ENCODE measurements around the gene SEC16A.
"Not testable (repeated sequence)": the region's sequence is repeated elsewhere in the genome, so short reads cannot be mapped to it uniquely, and the experiment has no call there.

SEC16A gene

GRCh38 chr9:136429683-136430491 is 53.0 kb downstream of the SEC16A start:
- DNase-seq (ENCODE audit: low read depth in 1 of 2, low spot score in 1 of 2): no peak
- TF ChIP-seq REST (IDR thresholded peaks at IDR 0.05; ENCODE audit: insufficient replicate concordance, low read depth): no peak
- Histone ChIP-seq H3K27ac (replicated peaks) (no peak overlapping the region), H3K27me3 (ENCODE audit: insufficient read depth, poor library complexity, severe bottlenecking) (no peaks in the 10 kb centered on the region), H3K4me3 (replicated peaks; ENCODE audit: insufficient read depth, low read length) (no peak overlapping the region)

- Histone ChIP-seq H3K27ac (replicated peaks) (no peak overlapping the region), H3K4me3 (replicated peaks; ENCODE audit: insufficient read depth, low read length) (no peak overlapping the region), H3K27me3 (ENCODE audit: insufficient read depth, poor library complexity, severe bottlenecking) (no peaks in the 10 kb centered on the region)
- DNase-seq (ENCODE audit: low read depth in 1 of 2, low spot score in 1 of 2): no peak
- no peak for TF ChIP-seq GABPA (IDR thresholded peaks at IDR 0.05; ENCODE audit: low read depth)
- no peak for TF ChIP-seq CTCF (IDR thresholded peaks at IDR 0.05; ENCODE audit: insufficient read depth, low read length)
- no peak for TF ChIP-seq SPI1 (IDR thresholded peaks at IDR 0.05; ENCODE audit: borderline replicate concordance, low read depth)
- TF ChIP-seq REST (IDR thresholded peaks at IDR 0.05; ENCODE audit: insufficient replicate concordance, low read depth): no peak
- no peak for TF ChIP-seq POLR2AphosphoS5 (IDR thresholded peaks at IDR 0.05; ENCODE audit: low read depth)
Measured at GRCh38 chr9:136429075-136429628, 53.7 kb downstream of the SEC16A start.

- Histone ChIP-seq H3K27me3 (ENCODE audit: insufficient read depth, poor library complexity, severe bottlenecking) (no peaks in the 10 kb centered on the region), H3K27ac (replicated peaks) (no peak overlapping the region), H3K4me3 (replicated peaks; ENCODE audit: insufficient read depth, low read length) (no peak overlapping the region)
- no peak for DNase-seq (ENCODE audit: low read depth in 1 of 2, low spot score in 1 of 2)
- no peak for TF ChIP-seq POLR2AphosphoS5 (IDR thresholded peaks at IDR 0.05; ENCODE audit: low read depth)
- no peak for TF ChIP-seq CTCF (IDR thresholded peaks at IDR 0.05; ENCODE audit: insufficient read depth, low read length)
- no peak for TF ChIP-seq GABPA (IDR thresholded peaks at IDR 0.05; ENCODE audit: low read depth)
- TF ChIP-seq REST (IDR thresholded peaks at IDR 0.05; ENCODE audit: insufficient replicate concordance, low read depth): no peak
- TF ChIP-seq SPI1 (IDR thresholded peaks at IDR 0.05; ENCODE audit: borderline replicate concordance, low read depth): no peak
Measured at GRCh38 chr9:136426787-136427186, 56.1 kb downstream of the SEC16A start.

GRCh38 chr9:136425367-136425766 is 57.5 kb downstream of the SEC16A start:
- not testable (repeated sequence) for H3K27me3 ChIP-seq (ENCODE audit: insufficient read depth, poor library complexity, severe bottlenecking); H3K27ac ChIP-seq (replicated peaks); DNase-seq (ENCODE audit: low read depth in 1 of 2, low spot score in 1 of 2); H3K4me3 ChIP-seq (replicated peaks; ENCODE audit: insufficient read depth, low read length)
